HG03135 (cell line): ENCODE data around the gene BPIFB3.

Experiments
- ATAC-seq: cut with Tn5 transposase; IDR thresholded peaks from one replicate; pipeline ENCODE4 v1.9.1; 2021; ENCODE audit warnings: mild to moderate bottlenecking, moderate library complexity; ENCODE audit not compliant: unreplicated experiment

The BPIFB3 gene

GRCh38 chr20:33015700-33016580, 37.8 kb upstream of the BPIFB3 start:
- ATAC-seq: no peak

- no peak for ATAC-seq
Measured at GRCh38 chr20:33016581-33017109, 37.1 kb upstream of the BPIFB3 start.

GRCh38 chr20:33017542-33017941, 36.2 kb upstream of the BPIFB3 start:
- ATAC-seq: no peak

GRCh38 chr20:33018169-33018931, 35.4 kb upstream of the BPIFB3 start:
- ATAC-seq: no peak

- no peak for ATAC-seq
Measured at GRCh38 chr20:33019465-33020277, 34.0 kb upstream of the BPIFB3 start.

GRCh38 chr20:33020278-33021161, 33.2 kb upstream of the BPIFB3 start:
- no peak for ATAC-seq

- no peak for ATAC-seq
Measured at GRCh38 chr20:33021879-33022278, 31.8 kb upstream of the BPIFB3 start.

- ATAC-seq: no peak
Measured at GRCh38 chr20:33022289-33022688, 31.4 kb upstream of the BPIFB3 start.

- no peak for ATAC-seq
Measured at GRCh38 chr20:33022694-33023438, 30.8 kb upstream of the BPIFB3 start.

- no peak for ATAC-seq
Measured at GRCh38 chr20:33023439-33024242, 30.1 kb upstream of the BPIFB3 start.

- ATAC-seq: no peak
Measured at GRCh38 chr20:33024243-33024560, 29.5 kb upstream of the BPIFB3 start.

GRCh38 chr20:33024609-33025317, 28.9 kb upstream of the BPIFB3 start:
- ATAC-seq: no peak

- no peak for ATAC-seq
Measured at GRCh38 chr20:33025318-33025876, 28.3 kb upstream of the BPIFB3 start.

- no peak for ATAC-seq
Measured at GRCh38 chr20:33026072-33026778, 27.5 kb upstream of the BPIFB3 start.

- no peak for ATAC-seq
Measured at GRCh38 chr20:33026779-33027759, 26.6 kb upstream of the BPIFB3 start.
